DOHH2 (cell line): ENCODE results near the gene SNCG.
"Not testable (repeated sequence)": the region's sequence is repeated elsewhere in the genome, so short reads cannot be mapped to it uniquely, and the experiment has no call there.

Experiments used
- H3F3A ChIP-seq: fragments of 200-600 bp; sonication (generic), shearing (Covaris generic); 2 replicates; pipeline ENCODE4 v1.6.0; 2016; ENCODE audit warnings: antibody characterized with exemption, mild to moderate bottlenecking; ENCODE audit not compliant: control insufficient read depth, insufficient read depth
- H3K27ac ChIP-seq: fragments of 200-600 bp; sonication (generic); 2 replicates; pipeline ENCODE4 v1.5.1; 2014; ENCODE audit warnings: low read depth, mild to moderate bottlenecking, low read length, moderate library complexity
- H3K27me3 ChIP-seq: fragments of 200-600 bp; sonication (generic); 2 replicates; pipeline ENCODE4 v1.6.1; 2014; ENCODE audit warnings: mild to moderate bottlenecking, low read length, mixed read lengths; ENCODE audit not compliant: control insufficient read depth
- H3K36me3 ChIP-seq: fragments of 200-600 bp; sonication (generic); 2 replicates; pipeline ENCODE4 v1.6.1; 2014; ENCODE audit warnings: mild to moderate bottlenecking, low read length, moderate library complexity, mixed read lengths; ENCODE audit not compliant: control insufficient read depth
- H3K4me1 ChIP-seq: fragments of 200-600 bp; sonication (generic); 2 replicates; pipeline ENCODE4 v1.6.1; 2014; ENCODE audit warnings: mild to moderate bottlenecking, low read length, mixed read lengths; ENCODE audit not compliant: control insufficient read depth
- H3K4me2 ChIP-seq: fragments of 200-600 bp; sonication (generic); 2 replicates; pipeline ENCODE4 v1.6.0; 2014; ENCODE audit warnings: mild to moderate bottlenecking, low read length, moderate library complexity
- H3K4me3 ChIP-seq: fragments of 200-600 bp; sonication (generic); 2 replicates; pipeline ENCODE4 v1.5.1; 2014; ENCODE audit warnings: mild to moderate bottlenecking, low read length, mixed read lengths
- H3K79me2 ChIP-seq: fragments of 200-600 bp; sonication (generic); 2 replicates; pipeline ENCODE4 v1.6.1; 2014; ENCODE audit warnings: mild to moderate bottlenecking, low read length, mixed read lengths; ENCODE audit not compliant: control insufficient read depth
- H3K9me2 ChIP-seq: fragments of 200-600 bp; sonication (generic); replicated peaks from 2 replicates; pipeline ENCODE4 v1.6.1; 2014; ENCODE audit warnings: mild to moderate bottlenecking, low read length, mixed read lengths; ENCODE audit not compliant: control insufficient read depth
- H3K9me3 ChIP-seq: fragments of 200-600 bp; sonication (generic); 2 replicates; pipeline ENCODE4 v1.6.1; 2014; ENCODE audit warnings: antibody characterized with exemption, low read length, mixed read lengths; ENCODE audit not compliant: control insufficient read depth, insufficient read depth
- H4K20me1 ChIP-seq: fragments of 200-600 bp; sonication (generic); 2 replicates; pipeline ENCODE4 v1.6.0; 2014; ENCODE audit warnings: low read depth, mild to moderate bottlenecking, antibody characterized with exemption, low read length, moderate library complexity; ENCODE audit not compliant: control insufficient read depth, insufficient read depth
- CTCF ChIP-seq: fragments of 200-600 bp; sonication (generic); IDR thresholded peaks from one replicate; pipeline ENCODE4 v1.5.1; 2014; ENCODE audit warnings: antibody characterized with exemption, mild to moderate bottlenecking, low read depth, low read length; ENCODE audit not compliant: poor library complexity, severe bottlenecking
- EZH2phosphoT487 ChIP-seq: fragments of 200-600 bp; sonication (generic); IDR thresholded peaks from 2 replicates; pipeline ENCODE4 v1.6.1; 2017; ENCODE audit warnings: borderline replicate concordance, mild to moderate bottlenecking, antibody characterized with exemption, low read length, moderate library complexity, mixed read lengths

SNCG gene

GRCh38 chr10:86945361-86946212 lies 12.8 kb upstream of the SNCG start:
- H3K4me3 ChIP-seq: no peak overlapping the region
- no peak overlapping the region for H3K4me2 ChIP-seq
- TF ChIP-seq EZH2phosphoT487: no peak
- TF ChIP-seq CTCF: no peak
- H3K79me2 ChIP-seq: no peaks in the 10 kb centered on the region
- no peaks in the 10 kb centered on the region for H3K9me3 ChIP-seq
- no peaks in the 10 kb centered on the region for H3K36me3 ChIP-seq
- no peaks in the 10 kb centered on the region for H3K27me3 ChIP-seq
- no peaks in the 10 kb centered on the region for H4K20me1 ChIP-seq
- H3K27ac ChIP-seq: no peak overlapping the region
- no peaks in the 10 kb centered on the region for H3F3A ChIP-seq
- no peaks in the 10 kb centered on the region for H3K4me1 ChIP-seq
- no peaks in the 10 kb centered on the region for H3K9me2 ChIP-seq

GRCh38 chr10:86946213-86947155 lies 11.9 kb upstream of the SNCG start:
- no peaks in the 10 kb centered on the region for H3K4me1 ChIP-seq
- TF ChIP-seq CTCF (no peak), EZH2phosphoT487 (no peak)

GRCh38 chr10:86947806-86948205 lies 10.6 kb upstream of the SNCG start:
- not testable (repeated sequence) for H3K27ac ChIP-seq, H3F3A ChIP-seq, H3K36me3 ChIP-seq, H4K20me1 ChIP-seq, H3K4me1 ChIP-seq, H3K4me2 ChIP-seq, H3K9me3 ChIP-seq, H3K9me2 ChIP-seq, H3K79me2 ChIP-seq, H3K27me3 ChIP-seq, H3K4me3 ChIP-seq

More at GRCh38 chr10:86946213-86947155, 11.9 kb upstream of the SNCG start:
- Histone ChIP-seq H3K27ac (no peak overlapping the region), H3K36me3 (no peaks in the 10 kb centered on the region), H3K79me2 (no peaks in the 10 kb centered on the region), H3K27me3 (no peaks in the 10 kb centered on the region), H3K9me2 (no peaks in the 10 kb centered on the region), H3K4me2 (no peak overlapping the region), H3F3A (no peaks in the 10 kb centered on the region), H3K4me3 (no peak overlapping the region), H4K20me1 (no peaks in the 10 kb centered on the region), H3K9me3 (no peaks in the 10 kb centered on the region)
